Measurements from ENCODE around the gene PTGDR. TPM values are rescaled to one million over a fixed set of nuclear protein-coding genes. Genes with fewer than 3 reads are reported as not detected.

Gene PTGDR
- total RNA-seq, 1 donor from 2014 or later = not detected

DNA sequence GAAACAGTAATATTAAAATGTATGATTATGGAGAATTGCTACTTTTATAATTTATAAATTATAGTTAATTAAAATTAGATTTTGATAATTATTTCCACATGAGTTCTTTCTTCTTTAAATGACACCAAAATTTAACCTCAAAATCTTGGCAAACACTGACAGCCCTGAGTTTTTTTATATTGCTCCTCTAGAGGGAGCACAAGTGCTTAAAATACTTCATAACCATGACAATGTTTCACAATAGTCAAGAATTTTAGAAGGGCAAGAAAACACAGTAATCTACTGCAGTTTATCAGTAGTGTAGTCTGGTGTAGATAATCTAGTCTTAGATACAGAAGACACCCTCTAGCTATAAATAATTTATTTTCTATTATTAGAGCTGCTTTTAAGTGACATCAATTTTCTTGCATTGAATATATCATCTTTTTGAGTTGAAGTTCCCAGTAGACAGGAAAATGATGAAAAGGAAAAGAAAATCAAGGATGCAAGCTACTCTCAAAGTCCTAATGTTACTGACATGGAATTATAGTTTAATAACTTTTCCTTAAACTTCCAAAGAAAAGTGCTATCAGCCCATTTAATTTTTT is 32.3 kb downstream of the PTGDR start:
- DNase-seq (ENCODE audit: low spot score) = no peak
- H3K36me3 Mint-ChIP-seq (ENCODE audit: low read depth) = peaks cover 15% of the 10 kb centered on the region
- H3K9me3 Mint-ChIP-seq = no peaks in the 10 kb centered on the region
- no peak overlapping the region for H3K27ac Mint-ChIP-seq
- peaks cover 47% of the 10 kb centered on the region for H3K4me1 Mint-ChIP-seq (ENCODE audit: low read depth)
- no peak overlapping the region for H3K4me3 Mint-ChIP-seq
- intact Hi-C loops (cut with micrococcal nuclease) = loop anchor here (1.0 to 10.0 kb wide), 6 partner anchors 12 to 345 kb away; partner anchors contain the start of genes GPR137C and TXNDC16
- peaks cover 3% of the 10 kb centered on the region for H3K27me3 Mint-ChIP-seq (ENCODE audit: insufficient read depth)

DNA sequence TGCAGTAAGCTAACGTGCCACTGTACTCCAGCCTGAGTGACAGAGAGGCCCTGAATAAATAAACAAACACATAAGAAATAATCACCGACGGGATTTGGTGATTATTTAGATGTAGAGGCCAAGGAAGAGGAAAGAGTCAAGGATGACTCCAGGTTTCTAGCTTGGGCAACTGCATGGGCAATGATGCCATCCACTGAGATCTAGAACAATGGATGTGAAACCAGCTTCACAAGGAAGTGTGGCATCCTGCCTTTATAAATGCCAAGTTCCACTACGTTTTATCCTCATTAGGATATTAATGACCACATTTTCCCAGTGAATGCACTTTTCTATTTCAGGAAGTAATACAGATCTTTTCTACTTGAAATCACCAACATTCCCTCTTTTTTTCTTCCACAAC is 35.7 kb downstream of the PTGDR start:
- peaks cover 4% of the 10 kb centered on the region for H3K9me3 Mint-ChIP-seq
- H3K4me1 Mint-ChIP-seq (ENCODE audit: low read depth) = peaks cover 53% of the 10 kb centered on the region
- no peak overlapping the region for H3K4me3 Mint-ChIP-seq
- peaks cover 3% of the 10 kb centered on the region for H3K27me3 Mint-ChIP-seq (ENCODE audit: insufficient read depth)
- no peak overlapping the region for H3K27ac Mint-ChIP-seq
- intact Hi-C loops (cut with micrococcal nuclease) = no loop called here
- H3K36me3 Mint-ChIP-seq (ENCODE audit: low read depth) = peaks cover 26% of the 10 kb centered on the region
- no peak for DNase-seq (ENCODE audit: low spot score)

GRCh38 chr14:52304248-52304904 is 36.9 kb downstream of the PTGDR start:
- Mint-ChIP-seq H3K27me3 (ENCODE audit: insufficient read depth) (peaks cover 3% of the 10 kb centered on the region), H3K27ac (no peak overlapping the region), H3K9me3 (peaks cover 6% of the 10 kb centered on the region), H3K4me3 (no peak overlapping the region), H3K36me3 (ENCODE audit: low read depth) (peaks cover 35% of the 10 kb centered on the region), H3K4me1 (ENCODE audit: low read depth) (peaks cover 57% of the 10 kb centered on the region)
- DNase-seq (ENCODE audit: low spot score) = no peak
- intact Hi-C loops (cut with micrococcal nuclease) = no loop called here

- no peak overlapping the region for H3K27ac Mint-ChIP-seq
- H3K4me1 Mint-ChIP-seq (ENCODE audit: low read depth) = peaks cover 63% of the 10 kb centered on the region
- H3K4me3 Mint-ChIP-seq = no peak overlapping the region
- DNase-seq (ENCODE audit: low spot score) = no peak
- peaks cover 3% of the 10 kb centered on the region for H3K27me3 Mint-ChIP-seq (ENCODE audit: insufficient read depth)
- intact Hi-C loops (cut with micrococcal nuclease) = no loop called here
- H3K36me3 Mint-ChIP-seq (ENCODE audit: low read depth) = peaks cover 39% of the 10 kb centered on the region
- H3K9me3 Mint-ChIP-seq = peaks cover 6% of the 10 kb centered on the region
Measured at GRCh38 chr14:52305014-52305413, 37.5 kb downstream of the PTGDR start.

- peak overlapping the region; percentile 46 for H3K27ac Mint-ChIP-seq
- peaks cover 65% of the 10 kb centered on the region for H3K4me1 Mint-ChIP-seq (ENCODE audit: low read depth)
- H3K27me3 Mint-ChIP-seq (ENCODE audit: insufficient read depth) = peaks cover 2% of the 10 kb centered on the region
- no peak for DNase-seq (ENCODE audit: low spot score)
- peaks cover 6% of the 10 kb centered on the region for H3K9me3 Mint-ChIP-seq
- intact Hi-C loops (cut with micrococcal nuclease) = no loop called here
- peaks cover 45% of the 10 kb centered on the region for H3K36me3 Mint-ChIP-seq (ENCODE audit: low read depth)
- no peak overlapping the region for H3K4me3 Mint-ChIP-seq
Measured at GRCh38 chr14:52307376-52307775, 39.9 kb downstream of the PTGDR start.

GRCh38 chr14:52307905-52308304 is 40.4 kb downstream of the PTGDR start:
- H3K27me3 Mint-ChIP-seq (ENCODE audit: insufficient read depth) = peaks cover 2% of the 10 kb centered on the region
- H3K36me3 Mint-ChIP-seq (ENCODE audit: low read depth) = peaks cover 41% of the 10 kb centered on the region
- peak overlapping the region; percentile 46 for H3K27ac Mint-ChIP-seq
- no peak for DNase-seq (ENCODE audit: low spot score)
- intact Hi-C loops (cut with micrococcal nuclease) = no loop called here
- peak overlapping the region; percentile 28 for H3K4me3 Mint-ChIP-seq
- H3K4me1 Mint-ChIP-seq (ENCODE audit: low read depth) = peaks cover 65% of the 10 kb centered on the region
- H3K9me3 Mint-ChIP-seq = peaks cover 6% of the 10 kb centered on the region

- H3K4me3 Mint-ChIP-seq = peak overlapping the region; percentile 98
- H3K36me3 Mint-ChIP-seq (ENCODE audit: low read depth) = peaks cover 46% of the 10 kb centered on the region
- peaks cover 64% of the 10 kb centered on the region for H3K4me1 Mint-ChIP-seq (ENCODE audit: low read depth)
- peaks cover 1% of the 10 kb centered on the region for H3K27me3 Mint-ChIP-seq (ENCODE audit: insufficient read depth)
- H3K27ac Mint-ChIP-seq = no peak overlapping the region
- DNase-seq (ENCODE audit: low spot score) = no peak
- H3K9me3 Mint-ChIP-seq = peaks cover 6% of the 10 kb centered on the region
- intact Hi-C loops (cut with micrococcal nuclease) = loop anchor here (5.0 to 10.0 kb wide), 5 partner anchors 222 to 884 kb away; partner anchors contain the start of gene ERO1A
Measured at GRCh38 chr14:52310541-52310940, 43.0 kb downstream of the PTGDR start.

GRCh38 chr14:52312931-52313355 is 45.4 kb downstream of the PTGDR start:
- Mint-ChIP-seq H3K4me1 (ENCODE audit: low read depth) (peaks cover 71% of the 10 kb centered on the region), H3K4me3 (peak overlapping the region; percentile 98), H3K9me3 (peaks cover 5% of the 10 kb centered on the region), H3K36me3 (ENCODE audit: low read depth) (peaks cover 59% of the 10 kb centered on the region), H3K27me3 (ENCODE audit: insufficient read depth) (peaks cover 1% of the 10 kb centered on the region), H3K27ac (peak overlapping the region; percentile 99)
- intact Hi-C loops (cut with micrococcal nuclease) = loop anchor here (5.0 to 10.0 kb wide), 5 partner anchors 219 to 882 kb away; partner anchors contain the start of gene ERO1A
- no peak for DNase-seq (ENCODE audit: low spot score)

DNA sequence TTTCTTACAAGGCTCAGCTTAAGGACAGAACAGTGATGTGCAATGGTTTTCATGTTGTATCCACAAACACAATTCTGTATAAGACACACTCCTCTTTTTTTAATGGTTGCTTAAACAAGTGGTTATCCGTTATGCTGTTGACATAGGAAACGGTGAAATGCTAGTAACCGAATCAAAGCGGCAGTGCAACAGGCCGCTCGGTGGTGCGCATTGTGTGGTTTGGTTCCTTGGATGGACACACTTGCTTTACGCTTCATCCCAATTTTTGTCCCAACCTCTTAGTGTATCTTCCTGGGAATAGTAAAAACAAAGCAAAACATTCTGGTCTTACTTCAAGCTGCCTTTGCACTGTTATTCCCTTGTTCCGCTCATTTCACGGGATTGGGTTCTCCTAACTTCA is 46.0 kb downstream of the PTGDR start:
- peaks cover 71% of the 10 kb centered on the region for H3K4me1 Mint-ChIP-seq (ENCODE audit: low read depth)
- intact Hi-C loops (cut with micrococcal nuclease) = loop anchor here (5.0 to 10.0 kb wide), 5 partner anchors 219 to 881 kb away; partner anchors contain the start of gene ERO1A
- H3K9me3 Mint-ChIP-seq = no peaks in the 10 kb centered on the region
- peaks cover 58% of the 10 kb centered on the region for H3K36me3 Mint-ChIP-seq (ENCODE audit: low read depth)
- peak overlapping the region; percentile 98 for H3K4me3 Mint-ChIP-seq
- peaks cover 1% of the 10 kb centered on the region for H3K27me3 Mint-ChIP-seq (ENCODE audit: insufficient read depth)
- DNase-seq (ENCODE audit: low spot score) = no peak
- peak overlapping the region; percentile 99 for H3K27ac Mint-ChIP-seq

- intact Hi-C loops (cut with micrococcal nuclease) = loop anchor here (1.0 to 10.0 kb wide), 9 partner anchors 11 to 881 kb away; partner anchors contain the start of genes ERO1A, GPR137C and TXNDC16
- no peaks in the 10 kb centered on the region for H3K9me3 Mint-ChIP-seq
- H3K4me1 Mint-ChIP-seq (ENCODE audit: low read depth) = peaks cover 71% of the 10 kb centered on the region
- peaks cover 59% of the 10 kb centered on the region for H3K36me3 Mint-ChIP-seq (ENCODE audit: low read depth)
- DNase-seq (ENCODE audit: low spot score) = peak; percentile 85
- peaks cover 1% of the 10 kb centered on the region for H3K27me3 Mint-ChIP-seq (ENCODE audit: insufficient read depth)
- peak within 1 kb of the TSS; percentile 98 for H3K4me3 Mint-ChIP-seq
- peak within 1 kb of the TSS; percentile 99 for H3K27ac Mint-ChIP-seq
Measured at GRCh38 chr14:52313903-52314594, 46.6 kb downstream of the PTGDR start, which contains the start of gene PTGER2. Gene PTGER2 (plus strand): TSS chr14:52314312. CDS start chr14:52314549, 237 bp downstream.

DNA sequence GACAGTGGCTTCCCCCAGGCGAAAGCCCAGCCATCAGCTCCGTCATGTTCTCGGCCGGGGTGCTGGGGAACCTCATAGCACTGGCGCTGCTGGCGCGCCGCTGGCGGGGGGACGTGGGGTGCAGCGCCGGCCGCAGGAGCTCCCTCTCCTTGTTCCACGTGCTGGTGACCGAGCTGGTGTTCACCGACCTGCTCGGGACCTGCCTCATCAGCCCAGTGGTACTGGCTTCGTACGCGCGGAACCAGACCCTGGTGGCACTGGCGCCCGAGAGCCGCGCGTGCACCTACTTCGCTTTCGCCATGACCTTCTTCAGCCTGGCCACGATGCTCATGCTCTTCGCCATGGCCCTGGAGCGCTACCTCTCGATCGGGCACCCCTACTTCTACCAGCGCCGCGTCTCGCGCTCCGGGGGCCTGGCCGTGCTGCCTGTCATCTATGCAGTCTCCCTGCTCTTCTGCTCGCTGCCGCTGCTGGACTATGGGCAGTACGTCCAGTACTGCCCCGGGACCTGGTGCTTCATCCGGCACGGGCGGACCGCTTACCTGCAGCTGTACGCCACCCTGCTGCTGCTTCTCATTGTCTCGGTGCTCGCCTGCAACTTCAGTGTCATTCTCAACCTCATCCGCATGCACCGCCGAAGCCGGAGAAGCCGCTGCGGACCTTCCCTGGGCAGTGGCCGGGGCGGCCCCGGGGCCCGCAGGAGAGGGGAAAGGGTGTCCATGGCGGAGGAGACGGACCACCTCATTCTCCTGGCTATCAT is 47.3 kb downstream of the PTGDR start:
- DNase-seq (ENCODE audit: low spot score) = peak; percentile 34
- Mint-ChIP-seq H3K4me3 (peak overlapping the region; percentile 98), H3K4me1 (ENCODE audit: low read depth) (peaks cover 72% of the 10 kb centered on the region), H3K27me3 (ENCODE audit: insufficient read depth) (peaks cover 1% of the 10 kb centered on the region), H3K36me3 (ENCODE audit: low read depth) (peaks cover 61% of the 10 kb centered on the region), H3K27ac (peak overlapping the region; percentile 99), H3K9me3 (no peaks in the 10 kb centered on the region)
- intact Hi-C loops (cut with micrococcal nuclease) = loop anchor here (1.0 to 10.0 kb wide), 9 partner anchors 11 to 880 kb away; partner anchors contain the start of genes ERO1A, GPR137C and TXNDC16

GRCh38 chr14:52315355-52315718 is 47.8 kb downstream of the PTGDR start:
- Mint-ChIP-seq H3K9me3 (no peaks in the 10 kb centered on the region), H3K27me3 (ENCODE audit: insufficient read depth) (peaks cover 1% of the 10 kb centered on the region), H3K36me3 (ENCODE audit: low read depth) (peaks cover 63% of the 10 kb centered on the region), H3K4me1 (ENCODE audit: low read depth) (peaks cover 73% of the 10 kb centered on the region), H3K27ac (peak overlapping the region; percentile 99), H3K4me3 (peak overlapping the region; percentile 98)
- intact Hi-C loops (cut with micrococcal nuclease) = loop anchor here (10.0 kb wide), 3 partner anchors 379 to 879 kb away; partner anchors contain the start of gene ERO1A
- DNase-seq (ENCODE audit: low spot score) = no peak

Data from activated T-helper 1 cell treated with anti-CD3 and anti-CD28 coated beads, Interleukin-12 subunit alpha, Interleukin-12 subunit beta, Interleukin-2, Interleukin-4 antibody, amounts not matched to agents 30 ng/mL and 10 ng/mL and 1 ng/mL, durations not matched to agents 14 hours and 24 hours and 36 hours (primary cell).